ENCODE data around the gene ASTN2.

ASTN2 gene

DNA sequence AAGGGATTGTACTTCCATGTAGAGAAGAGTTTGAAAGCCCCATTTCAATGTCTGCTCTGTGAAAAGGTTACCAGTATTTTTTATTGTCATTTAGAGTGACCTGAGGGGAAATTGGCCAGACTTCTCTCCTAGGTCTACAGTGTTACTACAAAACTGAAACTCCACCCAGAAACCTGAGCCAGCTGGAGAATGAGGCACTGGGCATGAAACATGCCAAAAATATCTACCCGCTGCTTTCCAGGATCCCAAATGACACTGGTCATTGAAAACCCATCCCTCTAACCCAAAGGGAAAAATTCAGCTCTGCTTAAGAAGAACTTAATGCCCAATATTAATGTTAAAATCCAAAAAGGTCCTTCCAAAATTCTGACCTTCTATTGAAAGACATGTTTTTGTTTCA lies 826.9 kb downstream of the ASTN2 start:
- TF ChIP-seq, protein P1, sequence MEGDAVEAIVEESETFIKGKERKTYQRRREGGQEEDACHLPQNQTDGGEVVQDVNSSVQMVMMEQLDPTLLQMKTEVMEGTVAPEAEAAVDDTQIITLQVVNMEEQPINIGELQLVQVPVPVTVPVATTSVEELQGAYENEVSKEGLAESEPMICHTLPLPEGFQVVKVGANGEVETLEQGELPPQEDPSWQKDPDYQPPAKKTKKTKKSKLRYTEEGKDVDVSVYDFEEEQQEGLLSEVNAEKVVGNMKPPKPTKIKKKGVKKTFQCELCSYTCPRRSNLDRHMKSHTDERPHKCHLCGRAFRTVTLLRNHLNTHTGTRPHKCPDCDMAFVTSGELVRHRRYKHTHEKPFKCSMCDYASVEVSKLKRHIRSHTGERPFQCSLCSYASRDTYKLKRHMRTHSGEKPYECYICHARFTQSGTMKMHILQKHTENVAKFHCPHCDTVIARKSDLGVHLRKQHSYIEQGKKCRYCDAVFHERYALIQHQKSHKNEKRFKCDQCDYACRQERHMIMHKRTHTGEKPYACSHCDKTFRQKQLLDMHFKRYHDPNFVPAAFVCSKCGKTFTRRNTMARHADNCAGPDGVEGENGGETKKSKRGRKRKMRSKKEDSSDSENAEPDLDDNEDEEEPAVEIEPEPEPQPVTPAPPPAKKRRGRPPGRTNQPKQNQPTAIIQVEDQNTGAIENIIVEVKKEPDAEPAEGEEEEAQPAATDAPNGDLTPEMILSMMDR (conservative IDR thresholded peaks at IDR 0.05), result no peak
- H3K27ac ChIP-seq, result no peak overlapping the region

GRCh38 chr9:116585896-116586295 lies 829.0 kb downstream of the ASTN2 start:
- TF ChIP-seq, protein P1 (conservative IDR thresholded peaks at IDR 0.05), result no peak
- no peak overlapping the region for H3K27ac ChIP-seq

- TF ChIP-seq, protein P1 (conservative IDR thresholded peaks at IDR 0.05), result no peak
- H3K27ac ChIP-seq, result no peak overlapping the region
Observed at GRCh38 chr9:116585204-116585603, 829.7 kb downstream of the ASTN2 start.

DNA sequence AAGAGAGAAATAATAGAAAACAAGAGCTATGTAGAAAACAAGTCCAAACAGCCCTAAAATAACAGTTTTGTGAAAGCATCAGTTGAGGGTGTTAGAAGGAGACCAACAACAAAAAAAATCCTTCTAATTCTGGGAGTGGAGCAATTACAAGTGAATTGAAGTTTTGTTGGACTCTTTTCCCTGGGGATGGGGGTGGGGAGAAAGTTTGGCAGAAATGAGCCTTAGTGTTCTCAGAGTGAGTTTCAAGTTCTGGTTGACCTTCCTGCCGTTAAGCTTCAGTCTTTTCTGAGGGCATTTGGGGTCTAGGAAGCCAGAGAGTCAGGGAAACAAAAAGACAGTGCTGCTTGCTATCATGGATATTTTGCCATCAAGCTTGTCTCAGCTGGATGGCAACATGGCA lies 834.0 kb downstream of the ASTN2 start:
- no peak overlapping the region for H3K27ac ChIP-seq
- TF ChIP-seq, protein P1 (conservative IDR thresholded peaks at IDR 0.05), result no peak

DNA sequence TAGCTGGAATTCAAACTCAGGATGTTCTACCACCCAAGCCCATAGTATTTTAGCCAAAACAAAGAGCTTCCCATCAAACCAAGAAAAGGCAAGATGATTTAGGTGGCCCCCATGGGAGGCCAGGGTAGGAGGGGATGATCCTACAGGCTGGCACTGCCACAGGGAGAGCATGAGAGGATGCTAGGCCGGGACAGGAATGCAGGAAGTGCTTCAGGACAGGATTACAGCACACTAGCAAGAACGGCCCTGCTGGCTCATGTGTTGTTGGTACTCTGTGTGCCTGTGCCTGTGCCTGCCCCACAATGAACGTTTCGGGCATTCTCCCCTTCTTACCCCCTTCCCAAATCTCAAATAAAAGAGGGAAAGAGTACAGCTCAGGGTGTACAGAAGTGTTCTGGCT lies 838.5 kb downstream of the ASTN2 start:
- TF ChIP-seq, protein P1 (conservative IDR thresholded peaks at IDR 0.05), result no peak
- H3K27ac ChIP-seq, result no peak overlapping the region

GRCh38 chr9:116574027-116574679 lies 840.7 kb downstream of the ASTN2 start:
- TF ChIP-seq, protein P1 (conservative IDR thresholded peaks at IDR 0.05), result no peak
- peak overlapping the region; percentile 60 for H3K27ac ChIP-seq

GRCh38 chr9:116572095-116572748 lies 842.6 kb downstream of the ASTN2 start:
- TF ChIP-seq, protein P1 (conservative IDR thresholded peaks at IDR 0.05), result peak; percentile 96

More at GRCh38 chr9:116572095-116572748, 842.6 kb downstream of the ASTN2 start:
- H3K27ac ChIP-seq, result no peak overlapping the region

Measured in VCaP (cell line).